Globus pallidus (tissue), 1 donor: ENCODE data around the gene ZSWIM1.
A peak's percentile ranks its signal among the peaks of the same experiment; 100 is the strongest.
"Not testable (repeated sequence)": the region's sequence is repeated elsewhere in the genome, so short reads cannot be mapped to it uniquely, and the experiment has no call there.

ENCODE experiments used
- DNase-seq: peaks from one replicate; pipeline ENCODE4 v3.0.0-alpha.2; 2015; ENCODE audit warnings: low spot score

The ZSWIM1 gene

GRCh38 chr20:45888681-45889080 lies 7.7 kb downstream of the ZSWIM1 start:
- DNase-seq: no peak

- DNase-seq: peak; percentile 63
Observed at GRCh38 chr20:45890077-45890984, 9.3 kb downstream of the ZSWIM1 start.

GRCh38 chr20:45890985-45891983 lies 10.3 kb downstream of the ZSWIM1 start, which contains the start of the genes CTSA and NEURL2:
Gene CTSA, plus strand, starts transcription at chr20:45891335. Its CDS starts 234 bp downstream, at chr20:45891569.
Gene NEURL2, minus strand, starts transcription at chr20:45891208. Its CDS starts 217 bp downstream, at chr20:45890991.
- peak; percentile 89 for DNase-seq

- no peak for DNase-seq
Observed at GRCh38 chr20:45892049-45892825, 11.2 kb downstream of the ZSWIM1 start.

- DNase-seq: no peak
Observed at GRCh38 chr20:45892828-45893500, 11.9 kb downstream of the ZSWIM1 start.

GRCh38 chr20:45893831-45894230 lies 12.8 kb downstream of the ZSWIM1 start:
- DNase-seq: no peak

- DNase-seq: no peak
Observed at GRCh38 chr20:45894797-45895196, 13.8 kb downstream of the ZSWIM1 start.

GRCh38 chr20:45896641-45897161 lies 15.7 kb downstream of the ZSWIM1 start:
- DNase-seq: no peak

- no peak for DNase-seq
Observed at GRCh38 chr20:45897289-45897688, 16.3 kb downstream of the ZSWIM1 start.

GRCh38 chr20:45897692-45898091 lies 16.7 kb downstream of the ZSWIM1 start:
- DNase-seq: no peak

- DNase-seq: no peak
Observed at GRCh38 chr20:45898285-45898684, 17.3 kb downstream of the ZSWIM1 start.

- DNase-seq: no peak
Observed at GRCh38 chr20:45899046-45899835, 18.2 kb downstream of the ZSWIM1 start.

GRCh38 chr20:45901332-45901731 lies 20.3 kb downstream of the ZSWIM1 start:
- DNase-seq: not testable (repeated sequence)

GRCh38 chr20:45902199-45902701 lies 21.2 kb downstream of the ZSWIM1 start:
- DNase-seq: no peak

- no peak for DNase-seq
Observed at GRCh38 chr20:45904583-45905504, 23.8 kb downstream of the ZSWIM1 start.

GRCh38 chr20:45905505-45906079 lies 24.6 kb downstream of the ZSWIM1 start:
- no peak for DNase-seq

GRCh38 chr20:45907219-45907948 lies 26.4 kb downstream of the ZSWIM1 start:
- DNase-seq: no peak
